Liver (tissue), 3 donors: ENCODE measurements around the gene WAPL.

Source experiments
- JUND ChIP-seq, 2 donors: IDR thresholded peaks; 2 replicates each; pipeline ENCODE4 v1.6.1; 2016; ENCODE audit warnings: antibody characterized with exemption in 2 of 2
- RXRA ChIP-seq, 2 donors: IDR thresholded peaks; 2 replicates each; pipeline ENCODE4 v1.6.1; 2017 to 2018; ENCODE audit warnings: antibody characterized with exemption in 2 of 2, mild to moderate bottlenecking in 1 of 2
- SP1 ChIP-seq: IDR thresholded peaks from 2 replicates; pipeline ENCODE4 v1.6.1; 2018; ENCODE audit warnings: antibody characterized with exemption, mild to moderate bottlenecking
- TF ChIP-seq, protein P1 (sequence below): fragments of 150-350 bp; IDR thresholded peaks from 2 replicates; pipeline ENCODE4 v1.5.1; 2017; ENCODE audit warnings: improper control_type of control experiment, low read depth, low read length; ENCODE audit not compliant: missing input control
- TF ChIP-seq, protein P2 (sequence below): IDR thresholded peaks from 2 replicates; pipeline ENCODE4 v1.6.1; 2016; ENCODE audit warnings: antibody characterized with exemption
- TF ChIP-seq, protein P3 (sequence below): IDR thresholded peaks from 2 replicates; pipeline ENCODE4 v1.6.1; 2016; ENCODE audit warnings: antibody characterized with exemption, mild to moderate bottlenecking
- TF ChIP-seq, protein P4 (sequence below): IDR thresholded peaks from 2 replicates; pipeline ENCODE4 v1.6.1; 2016; ENCODE audit warnings: antibody characterized with exemption
- donor health status: healthy.
- donor health status: healthy.

DNA sequence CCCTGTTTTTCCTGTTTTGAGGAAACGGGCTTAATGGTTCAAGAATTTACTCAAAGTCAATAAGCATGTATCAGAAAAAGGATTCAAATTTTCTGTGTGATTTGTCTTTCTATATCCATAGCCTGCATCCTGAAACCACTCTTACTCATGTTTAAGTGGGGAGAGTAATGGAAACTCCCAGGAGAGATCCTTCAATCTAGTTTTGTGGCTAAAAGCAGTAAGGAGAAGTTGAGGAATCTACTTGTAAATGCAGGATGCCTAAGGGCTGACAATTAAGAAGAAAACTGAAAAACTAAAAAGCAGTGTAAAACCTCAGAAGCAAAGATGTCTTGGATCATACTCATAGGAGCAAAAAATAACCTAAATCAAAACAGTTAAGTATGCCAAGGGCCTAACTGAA lies 86.9 kb downstream of the WAPL start:
- TF ChIP-seq, protein P1, sequence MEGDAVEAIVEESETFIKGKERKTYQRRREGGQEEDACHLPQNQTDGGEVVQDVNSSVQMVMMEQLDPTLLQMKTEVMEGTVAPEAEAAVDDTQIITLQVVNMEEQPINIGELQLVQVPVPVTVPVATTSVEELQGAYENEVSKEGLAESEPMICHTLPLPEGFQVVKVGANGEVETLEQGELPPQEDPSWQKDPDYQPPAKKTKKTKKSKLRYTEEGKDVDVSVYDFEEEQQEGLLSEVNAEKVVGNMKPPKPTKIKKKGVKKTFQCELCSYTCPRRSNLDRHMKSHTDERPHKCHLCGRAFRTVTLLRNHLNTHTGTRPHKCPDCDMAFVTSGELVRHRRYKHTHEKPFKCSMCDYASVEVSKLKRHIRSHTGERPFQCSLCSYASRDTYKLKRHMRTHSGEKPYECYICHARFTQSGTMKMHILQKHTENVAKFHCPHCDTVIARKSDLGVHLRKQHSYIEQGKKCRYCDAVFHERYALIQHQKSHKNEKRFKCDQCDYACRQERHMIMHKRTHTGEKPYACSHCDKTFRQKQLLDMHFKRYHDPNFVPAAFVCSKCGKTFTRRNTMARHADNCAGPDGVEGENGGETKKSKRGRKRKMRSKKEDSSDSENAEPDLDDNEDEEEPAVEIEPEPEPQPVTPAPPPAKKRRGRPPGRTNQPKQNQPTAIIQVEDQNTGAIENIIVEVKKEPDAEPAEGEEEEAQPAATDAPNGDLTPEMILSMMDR, result no peak
- TF ChIP-seq, protein P2, sequence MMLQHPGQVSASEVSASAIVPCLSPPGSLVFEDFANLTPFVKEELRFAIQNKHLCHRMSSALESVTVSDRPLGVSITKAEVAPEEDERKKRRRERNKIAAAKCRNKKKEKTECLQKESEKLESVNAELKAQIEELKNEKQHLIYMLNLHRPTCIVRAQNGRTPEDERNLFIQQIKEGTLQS, result no peak
- TF ChIP-seq, protein P3, sequence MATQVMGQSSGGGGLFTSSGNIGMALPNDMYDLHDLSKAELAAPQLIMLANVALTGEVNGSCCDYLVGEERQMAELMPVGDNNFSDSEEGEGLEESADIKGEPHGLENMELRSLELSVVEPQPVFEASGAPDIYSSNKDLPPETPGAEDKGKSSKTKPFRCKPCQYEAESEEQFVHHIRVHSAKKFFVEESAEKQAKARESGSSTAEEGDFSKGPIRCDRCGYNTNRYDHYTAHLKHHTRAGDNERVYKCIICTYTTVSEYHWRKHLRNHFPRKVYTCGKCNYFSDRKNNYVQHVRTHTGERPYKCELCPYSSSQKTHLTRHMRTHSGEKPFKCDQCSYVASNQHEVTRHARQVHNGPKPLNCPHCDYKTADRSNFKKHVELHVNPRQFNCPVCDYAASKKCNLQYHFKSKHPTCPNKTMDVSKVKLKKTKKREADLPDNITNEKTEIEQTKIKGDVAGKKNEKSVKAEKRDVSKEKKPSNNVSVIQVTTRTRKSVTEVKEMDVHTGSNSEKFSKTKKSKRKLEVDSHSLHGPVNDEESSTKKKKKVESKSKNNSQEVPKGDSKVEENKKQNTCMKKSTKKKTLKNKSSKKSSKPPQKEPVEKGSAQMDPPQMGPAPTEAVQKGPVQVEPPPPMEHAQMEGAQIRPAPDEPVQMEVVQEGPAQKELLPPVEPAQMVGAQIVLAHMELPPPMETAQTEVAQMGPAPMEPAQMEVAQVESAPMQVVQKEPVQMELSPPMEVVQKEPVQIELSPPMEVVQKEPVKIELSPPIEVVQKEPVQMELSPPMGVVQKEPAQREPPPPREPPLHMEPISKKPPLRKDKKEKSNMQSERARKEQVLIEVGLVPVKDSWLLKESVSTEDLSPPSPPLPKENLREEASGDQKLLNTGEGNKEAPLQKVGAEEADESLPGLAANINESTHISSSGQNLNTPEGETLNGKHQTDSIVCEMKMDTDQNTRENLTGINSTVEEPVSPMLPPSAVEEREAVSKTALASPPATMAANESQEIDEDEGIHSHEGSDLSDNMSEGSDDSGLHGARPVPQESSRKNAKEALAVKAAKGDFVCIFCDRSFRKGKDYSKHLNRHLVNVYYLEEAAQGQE, result no peak
- TF ChIP-seq SP1 (no peak), JUND (IDR thresholded peaks at IDR 0.05) (no peak), RXRA (IDR thresholded peaks at IDR 0.05) (no peak)
- TF ChIP-seq, protein P4, sequence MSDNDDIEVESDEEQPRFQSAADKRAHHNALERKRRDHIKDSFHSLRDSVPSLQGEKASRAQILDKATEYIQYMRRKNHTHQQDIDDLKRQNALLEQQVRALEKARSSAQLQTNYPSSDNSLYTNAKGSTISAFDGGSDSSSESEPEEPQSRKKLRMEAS, result no peak
